Loucy (cell line): ENCODE measurements around the gene PLXNA2.

Source experiments
- EZH2phosphoT487 ChIP-seq: fragments of 200-600 bp; IDR thresholded peaks from 2 replicates; pipeline ENCODE4 v1.6.1; 2018; ENCODE audit warnings: antibody characterized with exemption, mild to moderate bottlenecking, moderate library complexity, borderline replicate concordance
- TF ChIP-seq, protein P1 (sequence below): fragments of 200-600 bp; sonication (generic); conservative IDR thresholded peaks from 2 replicates; pipeline ENCODE4 v1.5.1; 2014; ENCODE audit warnings: mild to moderate bottlenecking, antibody characterized with exemption, low read length

DNA sequence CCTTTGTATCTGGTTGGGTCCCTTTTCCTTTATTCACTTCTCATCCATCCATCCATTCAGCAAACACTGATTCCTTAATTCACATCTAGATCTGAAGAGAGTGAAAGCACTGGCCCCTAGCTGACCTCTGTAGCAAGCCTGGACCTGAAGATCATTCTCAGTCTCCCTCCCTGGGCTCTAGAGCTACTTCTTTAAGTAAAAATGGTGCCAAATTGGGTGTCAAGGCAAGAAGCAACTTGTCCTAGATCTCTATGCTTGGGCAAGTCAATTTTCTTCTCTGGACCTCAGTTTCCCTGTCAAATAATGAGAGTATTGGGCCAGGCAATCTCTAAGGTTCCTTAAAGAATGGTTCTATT is 36.1 kb downstream of the PLXNA2 start:
- TF ChIP-seq, protein P1, sequence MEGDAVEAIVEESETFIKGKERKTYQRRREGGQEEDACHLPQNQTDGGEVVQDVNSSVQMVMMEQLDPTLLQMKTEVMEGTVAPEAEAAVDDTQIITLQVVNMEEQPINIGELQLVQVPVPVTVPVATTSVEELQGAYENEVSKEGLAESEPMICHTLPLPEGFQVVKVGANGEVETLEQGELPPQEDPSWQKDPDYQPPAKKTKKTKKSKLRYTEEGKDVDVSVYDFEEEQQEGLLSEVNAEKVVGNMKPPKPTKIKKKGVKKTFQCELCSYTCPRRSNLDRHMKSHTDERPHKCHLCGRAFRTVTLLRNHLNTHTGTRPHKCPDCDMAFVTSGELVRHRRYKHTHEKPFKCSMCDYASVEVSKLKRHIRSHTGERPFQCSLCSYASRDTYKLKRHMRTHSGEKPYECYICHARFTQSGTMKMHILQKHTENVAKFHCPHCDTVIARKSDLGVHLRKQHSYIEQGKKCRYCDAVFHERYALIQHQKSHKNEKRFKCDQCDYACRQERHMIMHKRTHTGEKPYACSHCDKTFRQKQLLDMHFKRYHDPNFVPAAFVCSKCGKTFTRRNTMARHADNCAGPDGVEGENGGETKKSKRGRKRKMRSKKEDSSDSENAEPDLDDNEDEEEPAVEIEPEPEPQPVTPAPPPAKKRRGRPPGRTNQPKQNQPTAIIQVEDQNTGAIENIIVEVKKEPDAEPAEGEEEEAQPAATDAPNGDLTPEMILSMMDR, result no peak
- no peak for TF ChIP-seq EZH2phosphoT487
